HepG2 (cell line): ENCODE results near the gene HOXD9. TPM values are rescaled to one million over a fixed set of nuclear protein-coding genes. Genes with fewer than 3 reads are reported as not detected.

Experiments
- BHLHE40 ChIP-seq: IDR thresholded peaks from 2 replicates; pipeline ENCODE4 v1.6.1; 2011; ENCODE audit warnings: low read length, improper control_type of control experiment
- CBFB ChIP-seq: sonication (generic); formaldehyde crosslinking; IDR thresholded peaks from 2 replicates; pipeline ENCODE4 v1.4.0; 2020; ENCODE audit warnings: missing genetic modification reagents
- HMG20B ChIP-seq: conservative IDR thresholded peaks from 2 replicates; pipeline ENCODE4 v1.6.1; 2016; ENCODE audit warnings: missing genetic modification reagents, missing compliant biosample characterization
- MTA3 ChIP-seq: sonication (generic); formaldehyde crosslinking; IDR thresholded peaks from 2 replicates; pipeline ENCODE4 v1.4.0; 2020; ENCODE audit warnings: missing genetic modification reagents
- MYPOP ChIP-seq: sonication (generic); formaldehyde crosslinking; IDR thresholded peaks from 2 replicates; pipeline ENCODE4 v1.8.1; 2023; ENCODE audit warnings: mild to moderate bottlenecking, moderate library complexity, missing genetic modification reagents
- RBM39 ChIP-seq: fragments of 200-400 bp; formaldehyde crosslinking; IDR thresholded peaks from one replicate; pipeline ENCODE4 v1.6.1; 2018; ENCODE audit warnings: antibody characterized with exemption, mild to moderate bottlenecking, low read depth, low read length; ENCODE audit not compliant: poor library complexity, severe bottlenecking
- RFX3 ChIP-seq: IDR thresholded peaks from 2 replicates; pipeline ENCODE4 v1.6.1; 2016; ENCODE audit warnings: missing biosample characterization, missing genetic modification reagents
- SALL2 ChIP-seq: sonication (generic); formaldehyde crosslinking; IDR thresholded peaks from 2 replicates; pipeline ENCODE4 v1.8.1; 2023; ENCODE audit warnings: mild to moderate bottlenecking, missing genetic modification reagents, inconsistent platforms
- TFDP1 ChIP-seq: IDR thresholded peaks from 2 replicates; pipeline ENCODE4 v1.6.1; 2016; ENCODE audit warnings: missing compliant biosample characterization, missing genetic modification reagents, borderline replicate concordance
- UBTF ChIP-seq: sonication (generic); formaldehyde crosslinking; IDR thresholded peaks from 2 replicates; pipeline ENCODE4 v1.4.0; 2020; ENCODE audit warnings: mild to moderate bottlenecking, missing genetic modification reagents
- YEATS2 ChIP-seq: sonication (generic); formaldehyde crosslinking; IDR thresholded peaks from 2 replicates; pipeline ENCODE4 v1.4.0; 2020; ENCODE audit warnings: missing genetic modification reagents, borderline replicate concordance
- ZNF142 ChIP-seq: sonication (generic); formaldehyde crosslinking; IDR thresholded peaks from 2 replicates; pipeline ENCODE4 v1.4.0; 2020; ENCODE audit warnings: missing genetic modification reagents
- ZNF205 ChIP-seq: IDR thresholded peaks from 2 replicates; pipeline ENCODE4 v1.6.1; 2018; ENCODE audit warnings: missing biosample characterization, missing genetic modification reagents
- ZNF468 ChIP-seq: sonication (generic); formaldehyde crosslinking; IDR thresholded peaks from 2 replicates; pipeline ENCODE4 v1.8.0; 2022; ENCODE audit warnings: mild to moderate bottlenecking, moderate library complexity, missing genetic modification reagents
- ZNF570 ChIP-seq: sonication (generic); formaldehyde crosslinking; IDR thresholded peaks from 2 replicates; pipeline ENCODE4 v1.4.0; 2020; ENCODE audit warnings: mild to moderate bottlenecking, missing genetic modification reagents, borderline replicate concordance
- ZNF709 ChIP-seq: sonication (generic); formaldehyde crosslinking; IDR thresholded peaks from 2 replicates; pipeline ENCODE4 v1.5.0; 2020; ENCODE audit warnings: mild to moderate bottlenecking, missing genetic modification reagents
- ZNF737 ChIP-seq: sonication (generic); formaldehyde crosslinking; IDR thresholded peaks from 2 replicates; pipeline ENCODE4 v1.5.0; 2020; ENCODE audit warnings: missing genetic modification reagents, mild to moderate bottlenecking, borderline replicate concordance
- ZNF776 ChIP-seq: sonication (generic); formaldehyde crosslinking; IDR thresholded peaks from 2 replicates; pipeline ENCODE4 v1.4.0; 2020; ENCODE audit warnings: mild to moderate bottlenecking, missing genetic modification reagents
- polyA plus RNA-seq, 8 experiments: library from polyadenylated mRNA; depleted of rRNA in 3 of 8; stranded (reverse) in 7 of 8; unstranded in 1 of 8; fragments of >200 nt; fragmentation: Illumina TruSeq in 4 of 8; extraction: Trizol in 4 of 8; gene quantifications; 2 replicates each; pipeline versions ENCODE4 v1.2.1 to v1.2.3, GENCODE V29; 2011 to 2016; ENCODE audit warnings: low read depth in 4 of 8, missing spikeins in 1 of 8, mixed read lengths in 1 of 8; ENCODE audit not compliant: insufficient read depth in 1 of 8
- total RNA-seq, 5 experiments: library from RNA; depleted of rRNA; stranded (reverse); fragments of >200 nt; fragmentation: Illumina TruSeq; extraction: Trizol; gene quantifications; 2 replicates each; pipeline ENCODE4 v1.2.3, GENCODE V29; 2016; ENCODE audit warnings: low read depth in 1 of 5

The HOXD9 gene
- total and polyA plus RNA-seq, 2 of the 13 experiments (the other 11 are each of a cell fraction or from before 2014, with no cell fraction given), result not detected

- TF ChIP-seq TFDP1 (CRISPR knock-in tag) (peak; percentile 35; the same call in 1 of the 2 replicates), ZNF737 (CRISPR knock-in tag) (no peak), ZNF570 (no peak), HMG20B (CRISPR knock-in tag) (no peak), UBTF (CRISPR knock-in tag) (peak; percentile 53), RFX3 (CRISPR knock-in tag) (0 out of 2 replicates have a peak, but pooled peaks have one; percentile 14), ZNF468 (CRISPR knock-in tag) (no peak), CBFB (CRISPR knock-in tag) (peak; percentile 70; the same call in 1 of the 2 replicates), BHLHE40 (0 out of 2 replicates have a peak, but pooled peaks have one; percentile 15), MTA3 (no peak), SALL2 (CRISPR knock-in tag) (peak; percentile 87), ZNF205 (CRISPR knock-in tag) (peak; percentile 52; the same call in 1 of the 2 replicates), ZNF776 (CRISPR knock-in tag) (peak; percentile 83; the same call in 1 of the 2 replicates), RBM39 (peak; percentile 52), MYPOP (CRISPR knock-in tag) (peak; percentile 31; the same call in 1 of the 2 replicates), ZNF142 (CRISPR knock-in tag) (no peak), ZNF709 (CRISPR knock-in tag) (peak; percentile 26; the same call in 1 of the 2 replicates), YEATS2 (CRISPR knock-in tag) (0 out of 2 replicates have a peak, but pooled peaks have one; percentile 21)
Measured at GRCh38 chr2:176096986-176097819, 25.3 kb upstream of the HOXD9 start (continued).
